T-helper 17 cell (primary cell): ENCODE data around the gene SPCS3. TPM values are rescaled to one million over a fixed set of nuclear protein-coding genes. Genes with fewer than 3 reads are reported as not detected.

ENCODE experiments used
- ATAC-seq: fragments of 150-1000 bp; cut with Tn5 transposase; 2 replicates; pipeline ENCODE4 v1.10.0; 2021; ENCODE audit warnings: mild to moderate bottlenecking, moderate library complexity
- DNase-seq, 3 donors: peaks; one replicate each; pipeline versions ENCODE4 v3.0.0 to v3.0.0-alpha.2; 2020 to 2021
- H3K9me3 ChIP-seq: one replicate; pipeline ENCODE4 v1.7.0; 2013; ENCODE audit warnings: low read length, mild to moderate bottlenecking; ENCODE audit not compliant: control insufficient read depth, poor library complexity, severe bottlenecking
- H3K27ac Mint-ChIP-seq: one replicate; pipeline ENCODE4 v1.8.0; 2022; ENCODE audit warnings: mild to moderate bottlenecking, moderate library complexity, mixed read lengths
- H3K27me3 Mint-ChIP-seq: one replicate; pipeline ENCODE4 v1.8.0; 2022; ENCODE audit warnings: mixed read lengths
- H3K36me3 Mint-ChIP-seq: one replicate; pipeline ENCODE4 v1.8.0; 2022; ENCODE audit warnings: low read depth, mixed read lengths
- H3K4me1 Mint-ChIP-seq: one replicate; pipeline ENCODE4 v1.8.0; 2022; ENCODE audit warnings: mild to moderate bottlenecking, mixed read lengths
- H3K4me3 Mint-ChIP-seq: one replicate; pipeline ENCODE4 v1.8.0; 2022; ENCODE audit warnings: mild to moderate bottlenecking, moderate library complexity, mixed read lengths
- total RNA-seq, 4 donors: library from RNA in 2 of 4; stranded (reverse) in 2 of 4; gene quantifications; one replicate each; pipeline ENCODE4 v1.2.3 and lab custom pipeline; 2022 to 2026

The SPCS3 gene
- total RNA-seq, 2 donors from 2014 or later: 158 to 162 TPM

GRCh38 chr4:176367771-176368465, 48.2 kb downstream of the SPCS3 start:
- peaks cover 7% of the 10 kb centered on the region for H3K9me3 ChIP-seq
- Mint-ChIP-seq H3K36me3 (no peaks in the 10 kb centered on the region), H3K27me3 (no peaks in the 10 kb centered on the region), H3K27ac (no peak overlapping the region), H3K4me1 (no peaks in the 10 kb centered on the region), H3K4me3 (no peak overlapping the region)
- DNase-seq: no peak
- no peak for ATAC-seq

GRCh38 chr4:176376032-176376614, 56.4 kb downstream of the SPCS3 start:
- peaks cover 11% of the 10 kb centered on the region for H3K27me3 Mint-ChIP-seq
- H3K4me3 Mint-ChIP-seq: no peak overlapping the region
- H3K27ac Mint-ChIP-seq: no peak overlapping the region
- no peak for DNase-seq
- ATAC-seq: no peak
- H3K4me1 Mint-ChIP-seq: peaks cover 3% of the 10 kb centered on the region
- no peaks in the 10 kb centered on the region for H3K9me3 ChIP-seq
- H3K36me3 Mint-ChIP-seq: no peaks in the 10 kb centered on the region

GRCh38 chr4:176377780-176378179, 58.0 kb downstream of the SPCS3 start:
- H3K9me3 ChIP-seq: no peaks in the 10 kb centered on the region
- H3K4me3 Mint-ChIP-seq: no peak overlapping the region
- H3K4me1 Mint-ChIP-seq: peaks cover 3% of the 10 kb centered on the region
- no peak overlapping the region for H3K27ac Mint-ChIP-seq
- ATAC-seq (no peak), DNase-seq (no peak)
- peaks cover 11% of the 10 kb centered on the region for H3K27me3 Mint-ChIP-seq
- H3K36me3 Mint-ChIP-seq: no peaks in the 10 kb centered on the region

- no peaks in the 10 kb centered on the region for H3K9me3 ChIP-seq
- no peak for DNase-seq
- Mint-ChIP-seq H3K4me3 (no peak overlapping the region), H3K27ac (no peak overlapping the region), H3K36me3 (no peaks in the 10 kb centered on the region), H3K4me1 (peaks cover 3% of the 10 kb centered on the region), H3K27me3 (peaks cover 18% of the 10 kb centered on the region)
- ATAC-seq: no peak
Observed at GRCh38 chr4:176380352-176381157, 60.8 kb downstream of the SPCS3 start.

Other genes starting within 250 kb of the SPCS3 start
- not detected for gene SPATA4, start 124.4 kb upstream of the SPCS3 start, total RNA-seq
- not detected for gene ASB5, start 50.7 kb upstream of the SPCS3 start, total RNA-seq